Body of pancreas (tissue), 4 donors: ENCODE results near the gene HEATR9.

Source experiments
- POLR2A ChIP-seq, 3 donors: fragments of 450-650 bp; IDR thresholded peaks; one replicate each; pipeline ENCODE4 v1.6.1; 2016; ENCODE audit warnings: antibody characterized with exemption in 3 of 3, mild to moderate bottlenecking in 2 of 3
- TF ChIP-seq, protein P1 (sequence below), 7 experiments: fragments of 450-650 bp in 4 of 7; fragments of 200-600 bp in 3 of 7; sonication (generic) in 3 of 7; IDR thresholded peaks; one replicate each; pipeline ENCODE4 v1.5.1; 2016 to 2019; ENCODE audit warnings: antibody characterized with exemption in 7 of 7

DNA sequence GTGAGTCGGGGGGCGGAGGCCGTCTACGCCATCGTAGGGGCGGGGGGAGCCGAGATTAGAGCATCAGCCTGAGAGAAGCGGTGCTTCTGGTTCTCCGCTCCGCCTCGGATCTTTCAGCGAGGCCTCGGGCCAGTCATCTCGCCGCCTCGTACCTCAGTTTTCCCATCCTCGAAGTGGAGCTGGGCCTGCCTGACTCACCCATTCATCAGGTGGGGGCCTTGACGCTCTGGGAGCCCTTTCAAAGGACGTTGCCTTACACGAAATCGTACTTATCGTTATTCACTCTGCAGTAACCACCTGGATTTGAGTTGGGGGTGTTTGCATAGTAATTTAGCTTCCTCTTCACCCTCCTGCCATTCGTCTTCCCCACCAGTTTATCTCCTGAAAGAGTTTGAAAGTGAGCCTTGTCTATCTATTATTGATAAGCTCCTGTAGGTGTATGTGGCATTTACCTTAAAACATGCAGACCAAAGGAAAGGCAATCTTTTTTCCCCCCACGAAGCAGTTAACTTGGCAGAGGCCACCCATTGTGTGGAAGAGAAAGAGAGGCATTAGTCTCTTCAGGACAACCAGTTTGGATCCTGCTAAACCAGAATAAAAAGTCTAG, 58.7 kb downstream of the HEATR9 start:
- TF ChIP-seq, protein P1, sequence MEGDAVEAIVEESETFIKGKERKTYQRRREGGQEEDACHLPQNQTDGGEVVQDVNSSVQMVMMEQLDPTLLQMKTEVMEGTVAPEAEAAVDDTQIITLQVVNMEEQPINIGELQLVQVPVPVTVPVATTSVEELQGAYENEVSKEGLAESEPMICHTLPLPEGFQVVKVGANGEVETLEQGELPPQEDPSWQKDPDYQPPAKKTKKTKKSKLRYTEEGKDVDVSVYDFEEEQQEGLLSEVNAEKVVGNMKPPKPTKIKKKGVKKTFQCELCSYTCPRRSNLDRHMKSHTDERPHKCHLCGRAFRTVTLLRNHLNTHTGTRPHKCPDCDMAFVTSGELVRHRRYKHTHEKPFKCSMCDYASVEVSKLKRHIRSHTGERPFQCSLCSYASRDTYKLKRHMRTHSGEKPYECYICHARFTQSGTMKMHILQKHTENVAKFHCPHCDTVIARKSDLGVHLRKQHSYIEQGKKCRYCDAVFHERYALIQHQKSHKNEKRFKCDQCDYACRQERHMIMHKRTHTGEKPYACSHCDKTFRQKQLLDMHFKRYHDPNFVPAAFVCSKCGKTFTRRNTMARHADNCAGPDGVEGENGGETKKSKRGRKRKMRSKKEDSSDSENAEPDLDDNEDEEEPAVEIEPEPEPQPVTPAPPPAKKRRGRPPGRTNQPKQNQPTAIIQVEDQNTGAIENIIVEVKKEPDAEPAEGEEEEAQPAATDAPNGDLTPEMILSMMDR (IDR thresholded peaks at IDR 0.05) = no peak
- TF ChIP-seq POLR2A (IDR thresholded peaks at IDR 0.05) = no peak
